Activated CD4-positive, alpha-beta T cell treated with anti-CD3 and anti-CD28 coated beads for 36 hours (primary cell): ENCODE measurements around the gene PHKG1. TPM values are rescaled to one million over a fixed set of nuclear protein-coding genes. Genes with fewer than 3 reads are reported as not detected.
A peak's percentile ranks its signal among the peaks of the same experiment; 100 is the strongest.
"Not testable (repeated sequence)": the region's sequence is repeated elsewhere in the genome, so short reads cannot be mapped to it uniquely, and the experiment has no call there.

Source experiments
- ATAC-seq: fragments of 200-7000 bp; cut with Tn5 transposase; one replicate; pipeline ENCODE4 v1.10.0; 2021; ENCODE audit warnings: mild to moderate bottlenecking, moderate library complexity
- CTCF ChIA-PET: fragments of 350-600 bp; sonication (Branson Sonifier 250); formaldehyde crosslinking; loops from one replicate; lab custom pipeline; 2021; ENCODE audit warnings: antibody characterized with exemption; lab: Charles Lee
- POLR2A ChIA-PET: fragments of 350-600 bp; sonication (Branson Sonifier 250); formaldehyde crosslinking; loops from one replicate; lab custom pipeline; 2021; ENCODE audit warnings: antibody characterized with exemption, inconsistent platforms; lab: Charles Lee
- DNase-seq: peaks from one replicate; pipeline ENCODE4 v3.0.0-alpha.2; 2020
- H3K27ac Mint-ChIP-seq: one replicate; pipeline ENCODE4 v1.8.0; 2021; ENCODE audit warnings: mixed read lengths
- H3K27me3 Mint-ChIP-seq: one replicate; pipeline ENCODE4 v1.8.0; 2021; ENCODE audit warnings: mixed read lengths
- H3K36me3 Mint-ChIP-seq: one replicate; pipeline ENCODE4 v1.8.0; 2021; ENCODE audit warnings: low read depth, mixed read lengths
- H3K4me1 Mint-ChIP-seq: one replicate; pipeline ENCODE4 v1.8.0; 2021; ENCODE audit warnings: mixed read lengths
- H3K4me3 Mint-ChIP-seq: one replicate; pipeline ENCODE4 v1.8.0; 2021; ENCODE audit warnings: mild to moderate bottlenecking, moderate library complexity, mixed read lengths
- H3K9me3 Mint-ChIP-seq: one replicate; pipeline ENCODE4 v1.8.0; 2021; ENCODE audit warnings: low read depth, mixed read lengths
- intact Hi-C, 2 experiments: fragments of 100-400 bp; cut with DNase I in 1 of 2; cut with micrococcal nuclease in 1 of 2; formaldehyde crosslinking; loops; one replicate each; pipeline versions ENCODE4 v1.14.2 to v1.15.1; 2022 to 2024; cut with DNase I, micrococcal nuclease
- total RNA-seq, 2 experiments: library from RNA; stranded (reverse); gene quantifications; one replicate each; pipeline ENCODE4 v1.2.3, GENCODE V29; 2021

PHKG1 gene
- total RNA-seq, 2 experiments from 2014 or later, result 1.2 to 1.6 TPM

DNA sequence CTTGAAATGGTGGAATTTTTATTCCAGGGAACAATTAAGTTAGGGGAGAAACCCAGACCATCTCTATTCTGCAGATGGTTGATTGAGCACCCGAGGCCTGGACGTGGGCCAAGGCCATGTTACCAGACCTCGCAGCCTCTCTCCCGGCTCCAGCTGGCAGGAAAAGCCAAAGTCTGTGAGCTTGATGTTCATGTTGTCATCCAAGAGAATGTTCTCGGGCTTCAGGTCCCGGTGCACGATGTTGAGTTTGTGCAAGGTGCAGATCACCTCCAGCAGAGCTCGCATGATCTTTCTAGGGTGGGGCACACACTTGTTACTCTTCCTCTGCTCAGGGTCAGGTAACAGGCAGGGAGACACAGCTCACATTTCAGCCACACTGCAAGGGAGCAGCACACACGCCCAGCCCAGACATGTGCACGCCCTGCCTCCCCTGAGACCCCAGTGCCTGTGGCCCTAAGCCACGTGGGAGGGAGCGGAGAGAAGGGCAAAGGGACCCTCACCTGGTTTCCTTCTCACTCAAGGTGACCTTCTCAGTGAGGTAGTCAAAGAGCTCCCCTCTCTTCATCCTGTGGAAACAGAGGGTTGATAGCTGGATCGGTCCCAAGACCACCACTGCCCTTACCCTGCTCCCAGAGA, 9.5 kb downstream of the PHKG1 start:
- ChIA-PET CTCF (interaction anchor here (0.6 to 1.3 kb wide), 2 partner anchors 9 to 21 kb away, joined by 3 to 4 read pairs; no protein-coding TSS in a partner anchor), POLR2A (no interaction called here)
- H3K27me3 Mint-ChIP-seq, result no peaks in the 10 kb centered on the region
- ATAC-seq (no peak), DNase-seq (no peak)
- H3K27ac Mint-ChIP-seq, result no peak overlapping the region
- intact Hi-C loops, result no loop called here
- no peak overlapping the region for H3K4me3 Mint-ChIP-seq
- peaks cover 26% of the 10 kb centered on the region for H3K36me3 Mint-ChIP-seq
- H3K9me3 Mint-ChIP-seq, result no peaks in the 10 kb centered on the region
- no peaks in the 10 kb centered on the region for H3K4me1 Mint-ChIP-seq

DNA sequence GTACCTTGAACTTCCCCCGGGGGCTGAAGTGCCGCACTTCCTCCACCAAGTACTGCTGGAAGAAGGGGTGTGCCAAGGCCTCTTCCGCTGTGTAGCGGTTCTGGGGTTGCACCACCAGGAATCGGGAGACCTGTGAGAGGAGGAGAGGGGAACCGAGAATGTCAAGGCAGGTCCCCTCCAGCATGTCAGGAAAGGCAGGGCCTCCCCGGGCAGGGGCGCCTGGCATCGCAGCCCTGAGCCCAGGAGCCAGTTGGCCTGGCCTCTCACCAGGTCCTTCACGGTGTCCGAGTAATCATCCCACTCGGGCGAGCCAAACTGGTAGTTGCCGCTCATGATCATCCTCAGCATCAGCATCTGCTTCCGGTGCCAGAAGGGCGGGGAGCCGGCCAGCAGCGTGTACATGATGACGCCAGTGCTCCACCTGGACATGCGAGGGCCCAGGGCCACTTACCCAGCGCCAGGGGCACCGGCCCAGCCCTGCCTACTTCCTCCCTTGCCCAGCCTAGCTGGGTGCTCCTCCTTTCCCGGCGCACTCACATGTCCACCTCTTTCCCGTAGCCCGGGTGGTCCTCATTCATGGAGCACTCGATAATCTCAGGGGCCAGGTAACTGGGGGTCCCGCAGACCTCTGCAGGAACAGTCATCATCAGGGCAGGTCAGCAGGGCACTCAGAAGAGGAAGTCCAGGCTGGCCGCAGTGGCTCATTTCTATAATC, 11.0 kb downstream of the PHKG1 start:
- Mint-ChIP-seq H3K9me3 (no peaks in the 10 kb centered on the region), H3K27ac (no peak overlapping the region), H3K27me3 (no peaks in the 10 kb centered on the region), H3K4me3 (no peak overlapping the region), H3K36me3 (peaks cover 27% of the 10 kb centered on the region), H3K4me1 (no peaks in the 10 kb centered on the region)
- CTCF ChIA-PET, result no interaction called here
- intact Hi-C loops, result no loop called here
- POLR2A ChIA-PET, result no interaction called here
- ATAC-seq (no peak), DNase-seq (no peak)

DNA sequence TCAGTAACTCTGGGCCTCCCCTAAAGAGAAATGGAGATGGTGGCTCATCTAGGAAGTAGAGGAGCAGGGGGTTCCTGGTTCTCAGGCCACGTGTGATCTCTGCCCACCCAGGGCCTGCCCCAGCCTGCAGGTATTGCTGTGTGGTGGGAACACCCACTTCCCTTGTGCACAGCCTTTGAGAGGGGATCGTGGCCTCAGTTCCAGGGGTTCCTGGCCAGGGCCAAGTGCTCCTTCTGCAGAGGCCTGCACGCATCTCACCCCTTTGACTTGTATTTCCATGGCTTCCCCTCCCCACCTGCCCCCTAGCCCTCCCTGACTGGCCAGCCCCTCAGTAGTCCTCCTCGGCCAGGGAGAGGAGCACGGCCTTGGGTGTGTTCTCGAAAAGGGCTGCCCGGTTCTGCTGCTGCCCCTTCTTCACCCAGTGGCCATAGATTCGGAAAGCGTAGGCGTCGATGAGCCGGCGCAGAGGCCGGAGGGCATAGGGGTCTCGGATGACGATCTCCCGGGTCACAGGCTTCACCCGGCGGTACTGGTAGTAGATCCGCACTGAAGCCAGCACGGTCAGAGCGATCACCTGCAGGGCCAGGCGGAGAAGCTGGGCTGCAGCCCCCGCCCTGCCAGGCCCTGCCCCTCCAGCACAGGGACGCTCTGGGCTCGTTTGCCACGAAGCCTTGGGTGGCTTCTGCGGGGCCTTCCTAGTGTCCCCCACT, 11.9 kb downstream of the PHKG1 start:
- H3K4me1 Mint-ChIP-seq, H3K27ac Mint-ChIP-seq, CTCF ChIA-PET, H3K27me3 Mint-ChIP-seq, DNase-seq, ATAC-seq, H3K4me3 Mint-ChIP-seq, POLR2A ChIA-PET, intact Hi-C loops, H3K9me3 Mint-ChIP-seq: not testable (repeated sequence)
- peaks cover 28% of the 10 kb centered on the region for H3K36me3 Mint-ChIP-seq

DNA sequence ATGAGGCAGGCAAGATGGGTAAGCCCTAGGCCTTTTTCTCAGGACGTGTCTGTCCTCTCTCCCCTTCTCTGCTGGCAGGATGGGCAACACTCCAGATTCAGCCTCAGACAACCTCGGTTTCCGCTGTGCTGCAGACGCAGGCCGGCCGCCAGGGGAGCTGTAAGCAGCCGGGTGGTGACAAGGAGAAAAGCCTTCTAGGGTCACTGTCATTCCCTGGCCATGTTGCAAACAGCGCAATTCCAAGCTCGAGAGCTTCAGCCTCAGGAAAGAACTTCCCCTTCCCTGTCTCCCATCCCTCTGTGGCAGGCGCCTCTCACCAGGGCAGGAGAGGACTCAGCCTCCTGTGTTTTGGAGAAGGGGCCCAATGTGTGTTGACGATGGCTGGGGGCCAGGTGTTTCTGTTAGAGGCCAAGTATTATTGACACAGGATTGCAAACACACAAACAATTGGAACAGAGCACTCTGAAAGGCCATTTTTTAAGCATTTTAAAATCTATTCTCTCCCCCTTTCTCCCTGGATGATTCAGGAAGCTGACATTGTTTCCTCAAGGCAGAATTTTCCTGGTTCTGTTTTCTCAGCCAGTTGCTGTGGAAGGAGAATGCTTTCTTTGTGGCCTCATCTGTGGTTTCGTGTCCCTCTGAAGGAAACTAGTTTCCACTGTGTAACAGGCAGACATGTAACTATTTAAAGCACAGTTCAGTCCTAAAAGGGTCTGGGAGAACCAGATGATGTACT, 13.1 kb downstream of the PHKG1 start:
- no peaks in the 10 kb centered on the region for H3K4me1 Mint-ChIP-seq
- intact Hi-C loops, result no loop called here
- ChIA-PET CTCF (interaction anchor here (0.9 kb wide), 1 partner anchor 9 kb away, joined by 3 read pairs; no protein-coding TSS in a partner anchor), POLR2A (interaction anchor here (1.1 kb wide), 1 partner anchor 25 kb away, joined by 3 read pairs; no protein-coding TSS in a partner anchor)
- ATAC-seq, result no peak
- no peak overlapping the region for H3K27ac Mint-ChIP-seq
- H3K4me3 Mint-ChIP-seq, result no peak overlapping the region
- no peak for DNase-seq
- no peaks in the 10 kb centered on the region for H3K27me3 Mint-ChIP-seq
- peaks cover 30% of the 10 kb centered on the region for H3K36me3 Mint-ChIP-seq
- no peaks in the 10 kb centered on the region for H3K9me3 Mint-ChIP-seq

DNA sequence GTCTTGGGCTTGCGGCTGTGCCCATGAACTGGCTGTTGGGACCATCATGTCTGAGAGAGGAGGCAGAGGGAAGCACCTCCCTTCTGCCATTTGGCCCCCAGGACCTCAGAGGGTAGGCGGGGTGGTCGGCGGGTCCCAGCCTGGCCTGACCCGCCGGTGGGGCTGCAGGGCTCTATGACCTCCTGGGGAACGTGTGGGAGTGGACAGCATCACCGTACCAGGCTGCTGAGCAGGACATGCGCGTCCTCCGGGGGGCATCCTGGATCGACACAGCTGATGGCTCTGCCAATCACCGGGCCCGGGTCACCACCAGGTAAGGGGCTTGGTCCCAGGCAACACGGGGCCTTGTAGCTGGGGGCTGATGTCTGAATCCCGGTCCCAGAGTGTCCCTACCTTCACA, 14.6 kb downstream of the PHKG1 start:
- Mint-ChIP-seq H3K36me3 (peaks cover 35% of the 10 kb centered on the region), H3K27ac (no peak overlapping the region), H3K9me3 (no peaks in the 10 kb centered on the region), H3K4me3 (no peak overlapping the region), H3K27me3 (no peaks in the 10 kb centered on the region), H3K4me1 (peaks cover 6% of the 10 kb centered on the region)
- intact Hi-C loops, result no loop called here
- DNase-seq (no peak), ATAC-seq (no peak)
- POLR2A ChIA-PET, result interaction anchor here (1.1 kb wide), 1 partner anchor 26 kb away, joined by 3 read pairs; no protein-coding TSS in a partner anchor
- CTCF ChIA-PET, result no interaction called here

DNA sequence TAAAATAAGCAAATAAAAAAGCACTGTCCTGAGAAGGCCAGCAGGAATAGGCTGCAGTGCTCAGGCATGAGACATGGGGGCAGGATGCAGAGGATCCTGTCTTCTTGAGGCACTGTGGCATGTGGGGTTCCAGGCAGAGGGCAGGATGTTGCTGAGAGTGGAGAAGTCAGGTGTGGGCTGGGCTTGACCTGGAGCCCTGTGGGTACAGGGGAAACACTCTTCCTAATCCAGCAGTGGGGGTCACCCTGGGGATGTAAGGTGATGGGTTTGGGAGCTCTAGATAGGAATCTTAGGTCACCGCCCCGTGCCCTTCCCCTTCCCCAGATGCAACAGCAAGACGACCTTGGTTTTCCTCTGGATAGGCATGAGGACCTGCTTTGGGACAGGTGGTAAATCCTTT, 15.1 kb downstream of the PHKG1 start:
- Mint-ChIP-seq H3K27me3 (no peaks in the 10 kb centered on the region), H3K4me3 (no peak overlapping the region), H3K4me1 (peaks cover 6% of the 10 kb centered on the region), H3K9me3 (no peaks in the 10 kb centered on the region), H3K27ac (no peak overlapping the region), H3K36me3 (peaks cover 40% of the 10 kb centered on the region)
- ChIA-PET CTCF (interaction anchor here (0.7 kb wide), 1 partner anchor 653 kb away, joined by 3 read pairs; no protein-coding TSS in a partner anchor), POLR2A (no interaction called here)
- intact Hi-C loops, result no loop called here
- ATAC-seq (no peak), DNase-seq (no peak)

DNA sequence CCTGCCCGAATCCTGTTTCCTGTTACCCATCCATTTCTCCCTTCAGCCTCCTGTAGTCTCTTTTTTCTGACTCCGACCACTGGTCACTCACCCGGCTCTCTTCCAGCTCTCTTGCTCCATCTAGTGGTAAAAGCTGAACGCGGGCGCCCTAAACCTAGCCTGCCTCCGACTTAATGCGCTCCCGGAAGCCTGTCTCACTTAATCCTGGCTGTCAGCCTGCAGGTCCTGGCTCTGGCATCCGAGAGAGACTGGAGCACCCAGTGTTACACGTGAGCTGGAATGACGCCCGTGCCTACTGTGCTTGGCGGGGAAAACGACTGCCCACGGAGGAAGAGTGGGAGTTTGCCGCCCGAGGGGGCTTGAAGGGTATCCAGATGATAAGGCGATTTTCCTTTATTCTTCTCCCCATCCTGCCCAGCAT, 18.4 kb downstream of the PHKG1 start:
- peaks cover 6% of the 10 kb centered on the region for H3K4me1 Mint-ChIP-seq
- H3K36me3 Mint-ChIP-seq, result peaks cover 39% of the 10 kb centered on the region
- peak; percentile 88 for ATAC-seq
- peak; percentile 78 for DNase-seq
- H3K27ac Mint-ChIP-seq, result peak overlapping the region; percentile 11
- ChIA-PET POLR2A (interaction anchor here (0.6 kb wide), 1 partner anchor 163 kb away, joined by 3 read pairs; no protein-coding TSS in a partner anchor), CTCF (interaction anchor here (0.6 to 6.3 kb wide), 15 partner anchors 9 to 748 kb away, joined by 3 to 41 read pairs (median 4); partner anchors contain the start of gene CHCHD2)
- intact Hi-C loops, result loop anchor here (1.0 kb wide), 2 partner anchors 69 to 433 kb away; no protein-coding TSS in a partner anchor
- no peak overlapping the region for H3K4me3 Mint-ChIP-seq
- H3K9me3 Mint-ChIP-seq, result no peaks in the 10 kb centered on the region
- no peaks in the 10 kb centered on the region for H3K27me3 Mint-ChIP-seq

DNA sequence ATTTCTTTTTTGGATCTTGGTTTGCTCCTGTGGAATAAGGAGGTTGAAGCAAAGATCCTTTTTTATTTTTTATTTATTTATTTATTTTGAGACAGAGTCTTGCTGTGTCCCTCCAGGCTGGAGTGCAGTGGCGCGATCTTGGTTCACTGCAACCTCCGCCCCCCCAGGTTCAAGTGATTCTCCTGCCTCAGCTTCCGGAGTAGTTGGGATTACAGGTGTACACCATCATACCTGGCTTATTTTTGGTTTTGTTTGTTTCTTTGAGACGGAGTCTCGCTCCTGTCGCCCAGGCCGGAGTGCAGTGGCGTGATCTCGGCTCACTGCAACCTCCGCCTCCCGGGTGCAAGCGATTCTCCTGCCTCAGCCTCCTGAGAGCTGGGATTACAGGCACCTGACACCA, 26.4 kb downstream of the PHKG1 start:
- Mint-ChIP-seq H3K36me3 (peaks cover 45% of the 10 kb centered on the region), H3K4me1 (peaks cover 28% of the 10 kb centered on the region)
- H3K9me3 Mint-ChIP-seq, DNase-seq, intact Hi-C loops, H3K27me3 Mint-ChIP-seq, H3K4me3 Mint-ChIP-seq, H3K27ac Mint-ChIP-seq, POLR2A ChIA-PET, ATAC-seq: not testable (repeated sequence)
- CTCF ChIA-PET, result interaction anchor here (0.6 to 2.4 kb wide), 4 partner anchors 8 to 105 kb away, joined by 3 to 11 read pairs (median 5); partner anchors contain the start of genes CCT6A and PSPH

DNA sequence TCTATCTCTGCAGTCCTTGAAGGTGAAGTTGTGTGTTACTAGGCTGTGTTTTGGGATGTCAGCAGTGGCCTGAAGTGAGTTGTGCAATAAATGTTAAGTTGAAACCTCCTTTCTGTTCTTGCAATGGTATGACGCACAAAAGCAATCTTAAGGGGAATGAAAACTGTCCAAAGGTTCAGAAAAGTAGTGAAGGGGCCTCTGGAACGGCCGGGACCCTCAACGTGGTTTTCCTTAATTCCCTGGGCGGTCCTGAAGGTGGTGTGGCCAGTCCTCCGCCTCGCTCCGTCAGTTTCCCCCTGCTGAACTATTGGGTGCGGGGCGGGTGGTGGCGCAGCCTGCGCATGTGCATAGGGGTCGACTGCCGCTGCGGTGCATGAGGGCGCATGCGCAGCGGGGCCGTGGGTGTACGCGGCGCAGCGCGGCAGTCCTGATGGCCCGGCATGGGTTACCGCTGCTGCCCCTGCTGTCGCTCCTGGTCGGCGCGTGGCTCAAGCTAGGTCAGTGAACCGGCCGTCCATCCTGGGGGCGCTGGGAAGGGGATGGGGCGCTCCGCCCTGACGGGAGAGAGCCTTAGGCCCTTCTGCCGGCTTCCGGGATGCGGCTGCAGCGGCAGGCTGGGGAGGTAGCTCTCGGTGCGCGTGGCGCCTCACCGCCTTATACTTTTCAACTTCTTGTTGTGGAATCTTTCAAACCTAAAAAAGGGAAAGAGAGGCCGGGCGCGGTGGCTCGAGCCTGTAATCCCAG, 28.7 kb downstream of the PHKG1 start, which contains the start of gene SUMF2:
TSS of gene SUMF2 (plus strand) at position 405 of the 744 bp plus-strand sequence. CDS start at position 431, 26 bp downstream.
- DNase-seq (peak; percentile 93), ATAC-seq (peak; percentile 91)
- H3K4me1 Mint-ChIP-seq, result peaks cover 45% of the 10 kb centered on the region
- H3K27me3 Mint-ChIP-seq, result no peaks in the 10 kb centered on the region
- peak within 1 kb of the TSS; percentile 91 for H3K4me3 Mint-ChIP-seq
- peaks cover 54% of the 10 kb centered on the region for H3K36me3 Mint-ChIP-seq
- POLR2A ChIA-PET, result interaction anchor here (0.5 to 1.9 kb wide), 3 partner anchors 13 to 291 kb away, joined by 3 to 14 read pairs (median 4); partner anchors contain the start of genes CCT6A and PSPH
- CTCF ChIA-PET, result interaction anchor here (0.7 to 1.7 kb wide), 5 partner anchors 8 to 57 kb away, joined by 3 to 6 read pairs (median 5); no protein-coding TSS in a partner anchor
- peak within 1 kb of the TSS; percentile 91 for H3K27ac Mint-ChIP-seq
- H3K9me3 Mint-ChIP-seq, result no peaks in the 10 kb centered on the region
- intact Hi-C loops, result loop anchor here (1.0 to 2.0 kb wide), 7 partner anchors 13 to 699 kb away; partner anchors contain the start of genes CCT6A (in 2 of the 2), CHCHD2 (in 2 of the 2), PSPH (in 2 of the 2) and LANCL2 (in 1 of the 2)

DNA sequence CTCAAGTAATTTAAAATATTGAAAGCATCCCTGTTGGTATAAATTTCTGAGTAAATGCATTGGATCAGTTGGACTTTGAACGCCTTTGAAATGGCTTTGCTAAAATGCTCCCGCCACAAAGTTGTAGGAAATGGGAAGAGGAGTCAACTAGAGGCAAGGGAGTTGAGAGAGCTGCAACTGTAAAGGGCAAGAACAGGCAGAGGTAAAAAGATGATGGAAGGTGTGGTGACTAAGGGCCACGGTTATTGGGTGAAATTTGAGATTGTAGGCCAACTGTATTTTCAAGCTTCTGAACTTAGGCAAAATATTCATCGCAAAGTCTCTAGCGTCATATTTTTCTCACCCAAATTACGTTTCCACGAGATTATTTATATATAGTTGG, 29.3 kb downstream of the PHKG1 start:
- Mint-ChIP-seq H3K4me3 (peak overlapping the region; percentile 91), H3K4me1 (peaks cover 49% of the 10 kb centered on the region), H3K36me3 (peaks cover 53% of the 10 kb centered on the region), H3K27ac (peak overlapping the region; percentile 91), H3K9me3 (no peaks in the 10 kb centered on the region), H3K27me3 (no peaks in the 10 kb centered on the region)
- intact Hi-C loops, result no loop called here
- ChIA-PET CTCF (interaction anchor here (1.1 to 1.6 kb wide), 4 partner anchors 8 to 18 kb away, joined by 3 to 6 read pairs (median 4); partner anchors contain the start of genes CCT6A and PSPH), POLR2A (interaction anchor here (0.6 kb wide), 1 partner anchor 24 kb away, joined by 3 read pairs; no protein-coding TSS in a partner anchor)
- DNase-seq (no peak), ATAC-seq (no peak)
